GM10248 (cell line): ENCODE results near the gene ULK4.

Experiments used
- CTCF ChIA-PET: fragments of 300-600 bp; sonication (Branson Sonifier 250); formaldehyde crosslinking; extraction: SDS; loops from one replicate; lab custom pipeline; 2021; ENCODE audit warnings: antibody characterized with exemption; lab: Yijun Ruan, JAX
- POLR2A ChIA-PET: fragments of 350-650 bp; sonication (Branson Sonifier 250); formaldehyde crosslinking; extraction: SDS; loops from one replicate; lab custom pipeline; 2020; ENCODE audit warnings: antibody characterized with exemption; lab: Yijun Ruan, JAX
- DNase-seq: peaks from one replicate; pipeline ENCODE4 v3.0.0; 2012; ENCODE audit errors: extremely low spot score
- CTCF ChIP-seq: IDR thresholded peaks from 2 replicates; pipeline ENCODE4 v1.5.1; 2012; ENCODE audit warnings: mild to moderate bottlenecking, low read depth; ENCODE audit errors: extremely low read depth, missing control alignments, control extremely low read depth

ULK4 gene

GRCh38 chr3:41346698-41347270 lies 615.1 kb downstream of the ULK4 start:
- no peak for DNase-seq
- CTCF ChIA-PET: interaction anchor here (0.6 kb wide), 1 partner anchor 663 kb away, joined by 3 read pairs; no protein-coding TSS in a partner anchor
- TF ChIP-seq CTCF: no peak
- POLR2A ChIA-PET: no interaction called here

- no peak for DNase-seq
- CTCF ChIA-PET: no interaction called here
- POLR2A ChIA-PET: no interaction called here
- TF ChIP-seq CTCF: no peak
These were observed 616.1 kb downstream of the ULK4 start for GRCh38 chr3:41345788-41346187.

GRCh38 chr3:41339758-41340157 lies 622.1 kb downstream of the ULK4 start:
- DNase-seq: no peak
- ChIA-PET POLR2A (no interaction called here), CTCF (interaction anchor here (1.3 to 2.3 kb wide), 2 partner anchors 13 to 15 kb away, joined by 3 to 5 read pairs; no protein-coding TSS in a partner anchor)
- TF ChIP-seq CTCF: no peak

- CTCF ChIA-PET: interaction anchor here (2.3 kb wide), 1 partner anchor 14 kb away, joined by 5 read pairs; no protein-coding TSS in a partner anchor
- no peak for TF ChIP-seq CTCF
- DNase-seq: no peak
These were observed 623.6 kb downstream of the ULK4 start for GRCh38 chr3:41338276-41338675.

GRCh38 chr3:41334426-41334825 lies 627.5 kb downstream of the ULK4 start:
- ChIA-PET CTCF (no interaction called here), POLR2A (no interaction called here)
- TF ChIP-seq CTCF: no peak
- no peak for DNase-seq

More at GRCh38 chr3:41338276-41338675, 623.6 kb downstream of the ULK4 start:
- POLR2A ChIA-PET: no interaction called here

- ChIA-PET POLR2A (no interaction called here), CTCF (no interaction called here)
- no peak for DNase-seq
- no peak for TF ChIP-seq CTCF
These were observed 630.9 kb downstream of the ULK4 start for GRCh38 chr3:41331041-41331440.

GRCh38 chr3:41330465-41330864 lies 631.4 kb downstream of the ULK4 start:
- ChIA-PET POLR2A (no interaction called here), CTCF (no interaction called here)
- no peak for DNase-seq
- TF ChIP-seq CTCF: no peak
